Measurements from ENCODE around the gene IL32.
A peak's percentile ranks its signal among the peaks of the same experiment; 100 is the strongest.

Gene IL32

DNA sequence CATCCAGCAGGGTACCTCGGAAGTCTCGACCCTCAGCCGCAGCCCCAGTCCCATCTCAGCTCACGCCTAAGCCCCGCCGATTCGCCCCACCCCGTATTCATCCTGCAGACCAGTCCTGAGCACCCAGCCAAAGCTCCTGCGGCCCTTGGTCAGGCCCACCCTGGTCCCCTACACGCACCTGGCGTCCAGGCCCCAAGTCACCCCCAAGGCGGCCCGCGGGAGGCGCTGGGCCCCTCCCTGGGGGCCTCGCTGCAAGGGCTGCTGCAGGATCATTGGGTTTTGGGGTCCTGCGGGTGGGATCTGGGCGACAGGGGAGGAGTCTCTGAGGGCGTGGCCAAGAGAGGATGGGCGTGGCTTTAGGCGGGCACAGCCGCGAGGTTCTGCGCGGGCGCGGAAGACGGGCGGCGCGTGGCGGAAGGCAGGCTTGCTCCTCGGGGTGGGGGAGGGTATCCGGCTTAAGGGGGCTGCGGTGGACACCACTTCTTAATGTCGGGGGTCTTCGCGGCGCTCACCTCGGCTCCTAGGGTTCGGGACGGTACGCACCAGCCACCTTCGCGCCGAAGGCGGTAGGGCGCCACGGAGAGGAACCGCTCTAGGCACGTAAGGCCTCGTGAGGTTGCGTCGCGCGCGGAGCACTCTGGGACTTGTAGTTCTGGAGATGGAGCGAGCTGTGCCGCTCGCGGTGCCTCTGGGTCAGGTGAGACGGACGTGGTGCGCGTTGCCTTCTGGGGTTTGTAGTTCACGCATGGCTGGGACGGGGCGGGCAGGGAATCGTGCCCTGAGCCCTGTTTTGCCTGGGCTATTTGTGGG, 41.6 kb upstream of the IL32 start, which contains the start of the genes HCFC1R1 and THOC6:
Gene HCFC1R1, minus strand, starts transcription at position 274 of the 810 bp plus-strand sequence. Its CDS starts 1 bp downstream, at position 273.
Gene THOC6, plus strand, starts transcription at position 367 of the 810 bp plus-strand sequence. Its CDS starts 292 bp downstream, at position 659.
- peaks cover 2 to 7% of the 10 kb centered on the region in 2 donors for H3K27me3 Mint-ChIP-seq
- ATAC-seq (replicated peaks) = peak; percentile 79

DNA sequence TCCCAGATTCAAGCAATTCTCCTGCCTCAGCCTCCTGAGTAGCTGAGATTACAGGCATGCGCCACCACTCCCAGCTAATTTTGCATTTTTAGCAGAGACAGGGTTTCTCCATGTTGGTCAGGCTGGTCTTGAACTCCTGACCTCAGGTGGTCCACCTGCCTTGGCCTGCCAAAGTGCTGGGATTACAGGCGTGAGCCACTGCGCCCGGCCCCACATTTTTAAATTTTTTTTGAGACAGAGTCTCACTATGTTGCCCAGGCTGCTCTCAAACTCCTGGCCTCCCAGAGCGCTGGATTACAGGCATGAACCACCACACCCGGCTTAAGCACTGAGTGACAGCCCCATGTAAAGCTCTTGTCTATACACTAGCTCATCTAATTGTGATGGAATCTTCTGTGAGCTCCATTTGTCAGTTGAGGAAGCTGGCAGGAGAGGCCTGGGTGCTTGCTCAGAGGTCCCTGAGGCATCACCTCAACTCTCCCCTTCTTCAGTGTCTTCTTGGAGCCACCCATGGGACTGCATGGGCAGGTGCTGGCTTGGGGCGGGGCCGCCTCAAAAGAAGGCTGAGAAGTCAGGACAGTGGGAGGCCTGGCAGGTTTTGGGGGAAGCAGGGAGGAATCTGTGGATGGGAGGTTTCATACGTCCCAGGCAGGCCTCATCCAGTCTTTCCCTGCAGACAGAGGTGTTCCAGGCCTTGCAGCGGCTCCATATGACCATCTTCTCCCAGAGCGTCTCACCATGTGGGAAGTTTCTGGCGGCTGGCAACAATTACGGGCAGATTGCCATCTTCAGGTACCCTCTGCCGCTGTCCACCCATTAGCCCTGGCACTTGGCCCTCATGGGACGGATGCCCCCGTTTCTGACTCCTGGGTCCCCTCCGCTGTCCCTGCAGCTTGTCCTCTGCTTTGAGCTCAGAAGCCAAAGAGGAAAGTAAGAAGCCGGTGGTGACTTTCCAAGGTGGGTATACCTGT, 40.1 kb upstream of the IL32 start:
- Mint-ChIP-seq H3K27me3 (peaks cover 15 to 22% of the 10 kb centered on the region in 2 donors), H3K9me3 (no peaks in the 10 kb centered on the region), H3K4me1 (ENCODE audit: low read depth in 2 of 2) (peaks cover 52 to 54% of the 10 kb centered on the region in 2 donors), H3K27ac (no peak overlapping the region), H3K4me3 (no peak overlapping the region), H3K36me3 (ENCODE audit: insufficient read depth) (peaks cover 26% of the 10 kb centered on the region)
- no peak for DNase-seq
- ATAC-seq (replicated peaks) = no peak

More for the DNA sequence above, 41.6 kb upstream of the IL32 start, which contains the start of the genes HCFC1R1 and THOC6:
- Mint-ChIP-seq H3K4me3 (peak within 1 kb of the TSS; percentile 81 to 85), H3K9me3 (no peaks in the 10 kb centered on the region), H3K27ac (peak within 1 kb of the TSS; percentile 31 to 93), H3K36me3 (ENCODE audit: insufficient read depth) (peaks cover 26% of the 10 kb centered on the region), H3K4me1 (ENCODE audit: low read depth in 2 of 2) (peaks cover 48 to 49% of the 10 kb centered on the region in 2 donors)
- DNase-seq = peak; percentile 92 to 95 (median 94)

DNA sequence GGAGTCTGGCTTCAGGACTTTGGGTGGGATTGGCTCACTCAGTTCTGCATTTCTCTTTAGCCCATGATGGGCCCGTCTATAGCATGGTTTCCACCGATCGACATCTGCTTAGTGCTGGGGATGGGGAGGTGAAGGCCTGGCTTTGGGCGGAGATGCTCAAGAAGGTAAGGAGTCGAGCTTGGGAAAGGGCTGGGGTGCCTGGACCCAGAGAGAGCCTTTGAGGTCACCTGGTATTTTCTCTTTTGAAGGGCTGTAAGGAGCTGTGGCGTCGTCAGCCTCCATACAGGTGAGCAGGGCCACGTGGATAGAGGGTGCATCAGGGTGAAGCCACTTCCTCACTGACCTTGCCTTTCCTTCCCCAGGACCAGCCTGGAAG, 39.4 kb upstream of the IL32 start:
- Mint-ChIP-seq H3K36me3 (ENCODE audit: insufficient read depth) (peaks cover 26% of the 10 kb centered on the region), H3K4me1 (ENCODE audit: low read depth in 2 of 2) (peaks cover 48 to 51% of the 10 kb centered on the region in 2 donors), H3K9me3 (no peaks in the 10 kb centered on the region), H3K27ac (no peak overlapping the region), H3K27me3 (peaks cover 15 to 28% of the 10 kb centered on the region in 2 donors), H3K4me3 (no peak overlapping the region)
- ATAC-seq (replicated peaks) (no peak), DNase-seq (no peak)

DNA sequence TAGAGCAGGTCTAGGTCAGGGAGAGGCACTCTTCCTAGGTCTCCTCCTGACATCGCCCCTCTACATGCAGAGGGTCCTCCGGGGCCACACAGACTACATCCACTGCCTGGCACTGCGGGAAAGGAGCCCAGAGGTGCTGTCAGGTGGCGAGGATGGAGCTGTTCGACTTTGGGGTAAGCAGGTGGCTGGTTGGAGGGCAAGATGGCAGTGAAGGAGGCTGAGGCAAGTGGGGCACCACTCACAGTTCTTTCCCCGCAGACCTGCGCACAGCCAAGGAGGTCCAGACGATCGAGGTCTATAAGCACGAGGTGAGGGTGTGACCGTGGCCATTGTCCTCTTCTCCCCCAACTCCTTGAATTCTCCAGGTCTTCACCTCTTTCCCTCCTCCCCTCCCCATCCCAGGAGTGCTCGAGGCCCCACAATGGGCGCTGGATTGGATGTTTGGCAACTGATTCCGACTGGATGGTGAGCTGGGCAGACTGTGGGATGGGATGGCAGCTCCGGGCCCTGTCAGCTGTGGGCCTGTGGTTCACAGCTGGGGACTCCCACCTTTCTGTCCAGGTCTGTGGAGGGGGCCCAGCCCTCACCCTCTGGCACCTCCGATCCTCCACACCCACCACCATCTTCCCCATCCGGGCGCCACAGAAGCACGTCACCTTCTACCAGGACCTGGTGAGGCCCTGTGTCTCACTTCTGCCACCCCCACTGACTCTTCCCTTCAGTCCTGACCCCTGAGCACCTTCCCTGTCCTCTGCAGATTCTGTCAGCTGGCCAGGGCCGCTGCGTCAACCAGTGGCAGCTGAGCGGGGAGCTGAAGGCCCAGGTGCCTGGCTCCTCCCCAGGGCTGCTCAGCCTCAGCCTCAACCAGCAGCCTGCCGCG, 38.6 kb upstream of the IL32 start:
- peaks cover 15 to 37% of the 10 kb centered on the region in 2 donors for H3K27me3 Mint-ChIP-seq
- H3K4me3 Mint-ChIP-seq = no peak overlapping the region
- no peaks in the 10 kb centered on the region for H3K9me3 Mint-ChIP-seq
- H3K36me3 Mint-ChIP-seq (ENCODE audit: insufficient read depth) = peaks cover 25% of the 10 kb centered on the region
- no peak for ATAC-seq (replicated peaks)
- no peak for DNase-seq
- no peak overlapping the region for H3K27ac Mint-ChIP-seq
- peaks cover 40 to 43% of the 10 kb centered on the region in 2 donors for H3K4me1 Mint-ChIP-seq (ENCODE audit: low read depth in 2 of 2)

DNA sequence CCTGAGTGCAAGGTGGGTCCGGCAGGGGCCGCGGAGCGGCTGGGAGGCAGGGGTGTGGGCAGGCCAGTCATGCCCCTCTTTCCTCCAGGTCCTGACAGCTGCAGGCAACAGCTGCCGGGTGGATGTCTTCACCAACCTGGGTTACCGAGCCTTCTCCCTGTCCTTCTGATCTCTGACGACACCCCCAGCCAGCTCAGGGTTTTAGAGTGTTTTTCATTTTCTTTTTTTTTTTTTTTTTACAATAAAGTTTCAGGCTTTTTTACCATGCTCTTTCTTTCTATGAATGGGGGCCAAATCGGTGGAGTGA, 38.0 kb upstream of the IL32 start:
- H3K4me1 Mint-ChIP-seq (ENCODE audit: low read depth in 2 of 2) = peaks cover 34 to 39% of the 10 kb centered on the region in 2 donors
- H3K9me3 Mint-ChIP-seq = no peaks in the 10 kb centered on the region
- H3K27me3 Mint-ChIP-seq = peaks cover 19 to 43% of the 10 kb centered on the region in 2 donors

DNA sequence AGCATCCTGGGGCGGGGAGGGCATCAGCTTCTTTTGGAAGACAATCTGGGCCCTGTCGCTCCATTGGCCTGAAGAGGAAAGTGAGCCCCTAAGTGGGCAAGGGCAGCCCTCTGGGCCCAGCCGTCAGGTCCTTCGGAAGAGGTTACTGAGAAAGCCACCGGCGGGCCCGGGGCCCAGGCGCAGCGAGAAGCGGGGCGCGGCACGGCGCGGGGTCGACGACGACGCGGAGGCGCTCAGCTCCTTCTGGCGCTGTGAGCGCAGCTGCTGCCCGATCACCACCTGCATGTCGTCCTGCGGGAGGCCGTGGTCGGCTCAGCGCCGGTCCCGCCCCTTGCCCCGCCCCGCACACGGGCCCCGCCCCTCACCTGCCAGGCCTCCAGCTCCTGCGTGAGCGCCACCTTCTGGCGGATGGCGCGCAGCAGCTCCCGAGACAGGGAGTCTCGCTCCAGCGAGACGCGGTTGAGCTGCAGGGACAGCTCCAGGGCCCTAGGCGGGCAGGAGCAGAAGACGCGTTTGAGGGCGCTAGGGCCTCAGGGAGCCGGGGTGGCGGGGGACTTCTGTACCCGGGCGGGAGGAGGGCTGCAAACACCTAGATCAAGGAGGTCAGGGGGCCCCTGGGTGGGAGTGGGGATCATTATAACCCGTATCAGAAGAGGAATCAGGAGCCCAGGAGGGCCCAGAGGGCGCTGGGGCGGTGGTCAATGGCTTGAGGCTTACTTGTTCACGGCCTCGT, 37.3 kb upstream of the IL32 start:
- Mint-ChIP-seq H3K9me3 (no peaks in the 10 kb centered on the region), H3K4me3 (peak overlapping the region; percentile 55 to 58), H3K27ac (no peak overlapping the region), H3K27me3 (peaks cover 26 to 50% of the 10 kb centered on the region in 2 donors), H3K36me3 (ENCODE audit: insufficient read depth) (peaks cover 22% of the 10 kb centered on the region), H3K4me1 (ENCODE audit: low read depth in 2 of 2) (peaks cover 27 to 36% of the 10 kb centered on the region in 2 donors)
- peak; percentile 75 to 80 (median 79) for DNase-seq
- ATAC-seq (replicated peaks) = peak; percentile 41

More for the DNA sequence above, 38.0 kb upstream of the IL32 start:
- peaks cover 22% of the 10 kb centered on the region for H3K36me3 Mint-ChIP-seq (ENCODE audit: insufficient read depth)
- H3K4me3 Mint-ChIP-seq = no peak overlapping the region
- no peak for DNase-seq
- H3K27ac Mint-ChIP-seq = no peak overlapping the region
- no peak for ATAC-seq (replicated peaks)

DNA sequence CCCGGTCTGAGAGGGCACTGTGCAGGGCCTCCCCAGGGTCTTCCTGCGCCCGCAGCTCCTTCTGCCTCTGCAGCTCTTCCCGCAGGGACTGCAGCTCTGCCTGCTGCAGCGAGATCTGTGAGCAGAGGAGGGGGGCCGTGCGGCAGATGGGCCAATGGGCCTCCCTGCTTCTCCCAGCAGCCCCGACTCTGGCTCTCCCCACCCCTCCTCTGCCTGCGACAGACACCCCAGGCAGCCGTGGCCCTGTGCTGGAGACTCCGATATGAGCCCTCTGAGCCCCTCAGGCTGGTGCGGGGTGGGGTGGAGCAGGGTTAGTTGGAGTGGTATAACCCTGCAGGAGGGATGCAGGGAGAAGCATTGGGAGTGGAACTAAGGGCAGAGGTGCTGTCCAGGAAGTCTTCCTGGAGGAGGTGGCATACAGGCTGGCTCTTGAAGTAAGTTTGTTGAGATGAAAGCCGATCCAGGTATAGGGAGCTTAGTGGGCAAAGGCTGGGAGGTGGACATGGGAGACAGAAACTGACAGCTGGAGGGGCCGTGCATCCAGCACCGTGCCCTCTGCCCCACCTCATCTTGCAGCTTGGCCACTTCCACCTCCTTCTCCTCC, 36.6 kb upstream of the IL32 start:
- Mint-ChIP-seq H3K27me3 (peaks cover 32 to 57% of the 10 kb centered on the region in 2 donors), H3K27ac (no peak overlapping the region), H3K4me1 (ENCODE audit: low read depth in 2 of 2) (peaks cover 24 to 31% of the 10 kb centered on the region in 2 donors), H3K36me3 (ENCODE audit: insufficient read depth) (peaks cover 16% of the 10 kb centered on the region), H3K9me3 (no peaks in the 10 kb centered on the region), H3K4me3 (peak overlapping the region; percentile 44 to 62)
- no peak for ATAC-seq (replicated peaks)
- no peak for DNase-seq

DNA sequence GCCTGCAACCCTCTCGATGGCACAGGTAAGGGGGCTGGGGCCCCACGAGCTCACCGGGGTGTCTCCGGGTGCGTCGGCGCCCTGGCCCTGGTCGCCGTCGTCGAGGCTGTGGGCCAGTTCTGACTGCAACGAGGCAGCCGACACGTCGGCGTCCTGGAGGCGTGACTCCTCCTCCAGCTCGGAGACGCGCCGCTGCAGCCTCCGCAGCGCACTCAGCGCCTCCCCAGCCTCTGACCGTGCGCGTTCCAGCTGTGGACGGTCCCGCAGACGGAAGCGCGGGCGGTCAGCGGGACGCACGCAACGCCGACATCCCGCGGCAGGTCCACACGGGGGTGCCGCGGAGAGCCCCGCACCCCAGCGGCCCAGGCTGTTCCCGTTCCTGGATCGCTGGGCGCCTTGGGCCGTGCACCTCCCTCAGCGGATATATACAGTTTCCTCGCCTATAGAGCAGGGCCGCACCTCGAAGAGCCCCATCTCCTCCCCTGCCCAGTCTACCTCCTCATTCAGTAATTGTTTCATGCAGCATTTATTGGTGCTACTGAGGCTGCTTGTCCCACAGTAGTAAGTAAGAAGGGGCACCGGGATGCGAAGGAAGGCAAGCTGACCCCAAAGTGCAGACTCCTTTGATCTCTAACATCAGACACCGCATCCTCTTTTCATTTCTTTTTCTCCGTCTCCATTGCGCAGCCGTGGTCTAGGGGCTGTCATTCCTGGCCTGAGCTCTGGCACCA, 35.8 kb upstream of the IL32 start:
- peak; percentile 22 for ATAC-seq (replicated peaks)
- Mint-ChIP-seq H3K4me1 (ENCODE audit: low read depth in 2 of 2) (peaks cover 20 to 27% of the 10 kb centered on the region in 2 donors), H3K4me3 (peak overlapping the region; percentile 44 to 62), H3K9me3 (no peaks in the 10 kb centered on the region), H3K27ac (no peak overlapping the region), H3K27me3 (peaks cover 41 to 65% of the 10 kb centered on the region in 2 donors), H3K36me3 (ENCODE audit: insufficient read depth) (peaks cover 11% of the 10 kb centered on the region)
- DNase-seq = no peak

DNA sequence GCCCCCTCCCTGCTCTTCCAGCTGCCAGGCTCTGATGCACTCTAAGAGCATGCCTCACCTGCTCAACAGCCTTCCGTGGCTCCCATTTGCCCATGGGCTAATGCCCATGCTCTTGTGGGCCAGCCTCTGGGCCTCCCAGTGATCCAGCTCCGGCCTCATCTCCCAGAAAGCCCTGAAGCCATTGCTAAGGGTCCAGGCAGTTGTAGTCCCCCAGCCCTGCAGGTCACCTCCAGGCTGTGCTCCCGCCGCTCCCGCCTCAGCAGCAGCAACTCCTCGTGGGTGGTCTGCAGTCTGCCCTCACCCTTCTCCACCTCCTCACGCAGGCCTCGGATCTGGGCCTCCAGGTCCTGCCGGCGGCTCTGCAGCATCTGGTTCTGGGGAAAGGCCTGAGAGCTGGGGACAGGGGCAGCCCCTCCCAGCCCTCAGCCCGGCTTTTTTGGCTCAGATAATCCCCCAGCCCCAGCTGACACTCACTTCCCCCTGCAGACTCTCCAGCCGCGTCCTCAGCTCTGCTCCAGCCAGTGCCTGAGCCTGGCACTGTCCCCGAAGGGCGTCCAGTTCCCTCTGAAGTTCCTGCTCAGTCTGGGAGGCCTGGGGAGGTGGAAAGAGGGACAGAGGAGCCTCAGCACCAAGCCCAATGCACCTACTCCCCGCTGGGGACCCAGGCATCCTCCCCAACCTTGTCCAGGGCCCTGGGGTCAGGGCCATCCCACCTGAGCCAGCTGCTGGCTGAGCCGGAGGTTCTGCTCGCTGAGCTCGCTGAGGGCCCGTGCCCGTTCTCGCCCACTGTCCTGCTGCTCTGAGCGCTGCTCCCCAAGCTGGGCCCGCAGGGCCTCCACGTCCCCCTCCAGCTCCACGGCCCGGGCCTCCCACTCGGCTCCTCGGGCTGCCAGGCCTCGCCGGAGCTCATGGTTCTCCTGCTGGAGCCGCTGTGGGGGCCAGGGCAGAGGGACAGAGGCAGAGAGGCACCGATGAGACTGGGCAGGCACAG, 34.9 kb upstream of the IL32 start:
- Mint-ChIP-seq H3K9me3 (no peaks in the 10 kb centered on the region), H3K4me1 (ENCODE audit: low read depth in 2 of 2) (peaks cover 19 to 29% of the 10 kb centered on the region in 2 donors), H3K4me3 (peak overlapping the region; percentile 44 to 62), H3K27ac (peak overlapping the region in 1 of 2 donors; percentile 62), H3K36me3 (ENCODE audit: insufficient read depth) (peaks cover 4% of the 10 kb centered on the region), H3K27me3 (peaks cover 47 to 74% of the 10 kb centered on the region in 2 donors)
- DNase-seq (no peak), ATAC-seq (replicated peaks) (no peak)

DNA sequence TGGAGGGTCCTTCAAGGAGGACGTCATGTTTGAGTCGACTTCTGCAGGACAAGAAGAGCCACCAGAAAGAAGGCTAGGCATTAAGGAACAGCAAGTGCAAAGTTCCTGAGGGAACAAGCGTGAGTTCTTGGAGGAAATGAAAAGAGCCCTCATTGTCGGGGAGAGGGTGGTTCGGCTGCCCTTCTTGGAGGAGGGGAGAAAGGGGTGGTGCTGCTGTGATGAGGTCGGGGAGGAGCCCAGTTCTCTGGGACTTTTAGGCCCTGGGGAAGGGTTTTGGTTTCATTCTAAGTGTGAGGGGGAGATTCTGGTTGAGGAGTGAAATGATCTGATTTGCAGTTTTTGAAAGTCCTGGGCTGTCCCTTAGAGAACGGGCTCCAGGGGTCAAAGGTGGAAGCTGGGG, 32.8 kb upstream of the IL32 start:
- Mint-ChIP-seq H3K27me3 (peaks cover 61 to 92% of the 10 kb centered on the region in 2 donors), H3K27ac (no peak overlapping the region), H3K9me3 (no peaks in the 10 kb centered on the region), H3K4me1 (ENCODE audit: low read depth in 2 of 2) (peaks cover 27 to 38% of the 10 kb centered on the region in 2 donors), H3K36me3 (ENCODE audit: insufficient read depth) (no peaks in the 10 kb centered on the region), H3K4me3 (no peak overlapping the region)
- DNase-seq = no peak
- no peak for ATAC-seq (replicated peaks)
